HG03378 (cell line): ENCODE results near the gene TAGLN.
A peak's percentile ranks its signal among the peaks of the same experiment; 100 is the strongest.

Source experiments
- ATAC-seq: cut with Tn5 transposase; IDR thresholded peaks from one replicate; pipeline ENCODE4 v1.9.1; 2021; ENCODE audit warnings: mild to moderate bottlenecking, moderate library complexity; ENCODE audit not compliant: unreplicated experiment

Gene TAGLN

GRCh38 chr11:117229931-117230285 is 30.7 kb downstream of the TAGLN start:
- no peak for ATAC-seq

GRCh38 chr11:117230286-117230961 is 31.3 kb downstream of the TAGLN start:
- ATAC-seq, result no peak

DNA sequence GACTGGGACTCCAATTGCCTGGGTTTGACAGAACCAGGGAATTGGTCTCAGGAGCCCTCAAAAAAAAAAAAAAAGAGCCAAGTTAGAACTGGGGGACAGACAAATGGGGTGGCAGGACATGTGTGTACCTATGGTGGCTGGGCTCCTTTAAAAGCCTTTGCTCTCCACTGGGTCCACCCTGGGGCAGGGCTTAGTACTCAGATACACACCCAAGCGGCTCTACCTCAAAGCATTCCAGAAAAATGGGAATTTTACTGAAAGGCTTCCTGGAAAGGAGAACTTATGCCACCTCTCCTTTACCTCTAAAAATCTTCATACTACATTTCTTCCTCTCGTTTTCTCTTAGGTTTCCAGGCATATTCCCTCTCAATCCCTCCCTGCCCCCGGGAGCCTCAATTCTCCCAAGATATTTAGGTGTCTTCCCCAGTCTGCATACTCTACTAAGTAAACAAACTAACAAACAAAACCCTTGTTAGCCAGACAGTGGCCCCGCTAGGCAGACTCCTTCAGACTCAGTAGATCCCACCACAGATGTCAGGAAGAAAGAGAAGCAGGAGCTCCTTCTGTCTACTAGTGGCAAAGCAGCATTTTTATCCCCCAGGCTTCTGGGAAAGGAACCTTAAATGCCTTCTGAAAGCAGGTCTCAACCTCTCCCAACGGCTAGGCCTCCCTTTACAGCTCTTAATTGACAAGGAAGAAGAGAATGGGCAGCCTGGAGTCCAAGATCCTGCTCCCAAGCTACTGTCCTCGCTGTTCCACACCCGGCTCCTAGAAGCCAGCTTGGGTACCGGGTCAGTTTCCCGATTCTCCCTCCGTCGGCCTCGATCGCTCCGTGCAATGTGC is 32.0 kb downstream of the TAGLN start:
- no peak for ATAC-seq

GRCh38 chr11:117231842-117232091 is 32.6 kb downstream of the TAGLN start, which contains the start of gene PCSK7:
TSS of gene PCSK7 (minus strand) at chr11:117232073. CDS start at chr11:117229844, 2,229 bp downstream.
- no peak for ATAC-seq

- peak; percentile 36 for ATAC-seq
Measured at GRCh38 chr11:117232092-117232878, 33.1 kb downstream of the TAGLN start, which contains the start of gene RNF214. TSS of gene RNF214 (plus strand) at chr11:117232671. CDS start at chr11:117234273, 1,602 bp downstream.

DNA sequence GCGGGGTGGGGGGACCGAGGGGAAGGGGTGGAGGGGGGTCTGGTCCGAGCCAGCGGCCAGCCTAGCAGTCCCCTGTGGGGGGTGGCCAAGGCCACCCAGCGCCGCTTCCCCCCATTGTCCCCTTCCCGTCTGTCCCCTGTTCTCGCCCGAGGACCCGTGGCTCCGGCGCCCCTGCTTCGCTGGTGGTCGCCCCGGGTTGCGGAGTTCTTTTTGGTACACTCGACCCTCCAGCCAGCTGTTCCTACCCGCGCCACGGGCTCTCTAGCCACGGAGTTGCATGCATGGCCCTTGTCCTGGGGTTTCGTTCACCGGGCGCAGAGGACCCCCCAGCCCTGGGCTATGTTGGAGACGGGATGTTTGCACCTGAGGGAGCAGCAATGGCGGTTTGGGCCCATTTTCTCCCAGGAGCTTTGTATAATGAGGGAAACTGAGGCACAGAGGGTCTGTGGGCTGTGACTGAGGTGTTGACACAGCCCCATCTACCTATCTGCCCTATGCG is 33.8 kb downstream of the TAGLN start:
- ATAC-seq, result no peak

DNA sequence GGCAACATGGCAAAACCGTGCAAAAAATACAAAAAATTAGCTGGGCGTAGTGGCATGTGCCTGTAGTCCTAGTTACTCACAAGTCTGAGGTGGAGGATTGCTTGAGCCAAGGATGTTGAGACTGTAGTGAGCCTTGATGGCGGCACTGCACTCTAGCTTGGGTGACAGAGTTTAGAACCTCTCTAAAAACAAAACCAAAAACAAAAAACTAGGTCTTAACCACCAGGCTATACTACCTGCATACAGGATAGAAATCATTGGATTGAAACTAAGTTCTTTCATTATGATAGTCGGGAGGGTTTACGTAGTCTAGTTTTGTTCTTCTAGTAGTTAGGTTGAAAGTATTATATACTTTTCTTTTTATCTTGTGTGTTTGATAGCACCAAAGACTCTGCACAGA is 39.1 kb downstream of the TAGLN start:
- no peak for ATAC-seq

DNA sequence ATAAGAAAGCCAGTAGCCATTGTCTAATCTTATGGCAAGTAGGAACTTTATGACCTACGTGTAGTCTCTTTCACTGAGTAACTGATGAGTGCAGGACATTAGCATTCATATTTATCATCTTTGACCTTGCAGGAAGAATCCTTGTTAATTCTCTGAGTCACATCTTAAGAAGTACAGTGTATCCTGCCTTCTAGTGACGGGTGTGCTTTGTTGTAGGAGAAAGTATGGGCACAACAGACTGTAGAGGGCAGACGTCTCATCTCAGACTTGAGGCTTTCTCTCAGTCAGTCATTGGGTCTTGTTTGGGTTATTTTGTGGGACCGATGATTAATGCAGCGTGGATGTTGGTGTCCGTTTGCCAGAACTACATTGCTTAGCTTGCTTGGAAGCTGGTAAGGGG is 40.1 kb downstream of the TAGLN start:
- no peak for ATAC-seq

DNA sequence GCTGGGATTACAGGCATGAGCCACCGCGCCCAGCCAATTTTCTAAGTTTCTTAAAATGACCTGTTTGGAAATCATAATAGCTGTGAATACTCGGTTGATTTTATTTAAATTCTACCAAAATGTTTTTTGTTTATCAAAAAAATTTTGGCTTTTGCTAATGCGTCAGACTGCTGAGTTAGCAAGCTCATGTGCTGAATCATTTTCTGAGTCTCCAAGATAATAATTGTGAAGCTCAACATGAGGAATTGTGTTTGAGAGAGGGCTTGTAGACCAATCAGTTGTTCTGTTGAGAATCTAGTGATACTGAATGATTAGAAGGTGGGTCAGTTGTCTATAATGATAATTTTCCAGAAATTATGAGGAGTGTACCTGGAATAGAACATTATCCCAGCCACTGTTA is 49.2 kb downstream of the TAGLN start:
- ATAC-seq, result no peak

DNA sequence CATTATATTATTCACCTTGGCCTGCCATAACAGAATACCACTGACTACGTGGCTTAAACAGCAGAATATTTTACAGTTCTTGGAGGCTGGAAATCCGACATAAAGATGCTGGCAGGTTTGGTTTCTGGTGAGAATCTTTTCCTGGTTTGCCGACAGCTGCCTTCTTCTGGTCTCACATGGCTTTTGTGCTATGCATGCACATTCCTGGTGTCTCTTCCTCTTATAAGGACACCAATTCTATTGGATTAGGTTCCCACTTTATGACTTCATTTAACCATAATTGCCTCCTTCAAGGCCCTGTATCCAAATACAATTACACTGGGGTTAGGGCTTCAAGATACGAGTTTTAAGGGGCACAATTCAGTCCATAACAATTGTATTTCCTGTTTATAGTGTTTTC is 50.4 kb downstream of the TAGLN start:
- no peak for ATAC-seq

DNA sequence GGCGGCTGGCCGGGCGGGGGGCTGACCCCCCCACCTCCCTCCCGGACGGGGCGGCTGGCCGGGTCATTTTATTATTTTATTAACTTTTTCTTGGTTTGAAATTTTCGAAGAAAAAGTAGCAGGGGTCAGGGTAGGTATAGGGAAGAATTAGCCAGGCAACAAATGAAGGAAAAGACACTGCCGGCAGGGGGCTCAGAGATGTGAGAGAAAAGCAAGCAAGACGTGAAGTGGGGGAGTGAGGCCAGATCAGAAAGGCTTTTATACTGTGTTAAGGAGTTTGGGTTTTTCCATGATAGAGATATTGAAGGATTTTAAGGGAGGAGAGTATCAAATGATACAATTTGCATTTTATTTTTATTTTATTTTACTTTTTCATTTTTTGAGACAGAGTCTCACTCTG is 52.3 kb downstream of the TAGLN start:
- ATAC-seq, result no peak

- ATAC-seq, result no peak
Measured at GRCh38 chr11:117255966-117256365, 56.8 kb downstream of the TAGLN start.

DNA sequence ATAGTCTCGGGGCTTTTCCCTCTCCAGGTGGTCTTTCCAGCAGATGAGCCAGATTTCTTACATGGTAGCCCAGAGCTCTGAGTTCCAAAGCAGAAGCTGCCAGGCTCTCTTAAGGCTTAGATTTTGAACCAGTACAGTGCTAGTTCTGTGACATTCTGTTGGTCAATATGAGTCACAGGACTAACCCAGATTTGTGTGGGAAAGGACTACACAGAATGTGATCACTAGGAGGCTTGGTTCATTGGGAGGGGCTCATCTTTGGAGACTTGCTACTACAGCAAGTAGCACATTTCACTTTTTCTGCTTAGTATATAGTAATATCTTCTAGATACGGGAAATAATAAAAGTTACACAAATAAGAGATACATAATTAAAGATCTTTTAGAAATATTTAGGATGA is 57.4 kb downstream of the TAGLN start:
- no peak for ATAC-seq
